HEK293 (cell line): ENCODE results near the gene IFI30.
A peak's percentile ranks its signal among the peaks of the same experiment; 100 is the strongest.

Experiments
- CTCF ChIP-seq: fragments of 450-650 bp; formaldehyde crosslinking; IDR thresholded peaks from 2 replicates; pipeline ENCODE4 v1.5.1; 2016; ENCODE audit warnings: missing biosample characterization, missing genetic modification characterization
- PATZ1 ChIP-seq: fragments of 450-650 bp; formaldehyde crosslinking; IDR thresholded peaks from 2 replicates; pipeline ENCODE4 v1.5.1; 2016; ENCODE audit warnings: missing biosample characterization, missing genetic modification characterization
- TCF7L2 ChIP-seq: IDR thresholded peaks from 2 replicates; pipeline ENCODE4 v1.6.1; 2011; ENCODE audit warnings: low read depth, mild to moderate bottlenecking, inconsistent platforms, low read length, moderate library complexity, borderline replicate concordance
- YY1 ChIP-seq: fragments of 450-650 bp; formaldehyde crosslinking; IDR thresholded peaks from 2 replicates; pipeline ENCODE4 v1.5.1; 2018; ENCODE audit warnings: missing biosample characterization, missing genetic modification characterization
- ZBTB10 ChIP-seq: fragments of 450-650 bp; formaldehyde crosslinking; IDR thresholded peaks from 2 replicates; pipeline ENCODE4 v1.5.1; 2016; ENCODE audit warnings: missing biosample characterization, missing genetic modification characterization
- ZNF239 ChIP-seq: fragments of 450-650 bp; formaldehyde crosslinking; IDR thresholded peaks from 2 replicates; pipeline ENCODE4 v1.5.1; 2016; ENCODE audit warnings: missing biosample characterization, missing genetic modification characterization
- ZNF335 ChIP-seq: fragments of 450-650 bp; formaldehyde crosslinking; conservative IDR thresholded peaks from 2 replicates; pipeline ENCODE4 v1.5.1; 2016; ENCODE audit warnings: missing biosample characterization, missing genetic modification characterization
- ZSCAN4 ChIP-seq: fragments of 450-650 bp; formaldehyde crosslinking; IDR thresholded peaks from 2 replicates; pipeline ENCODE4 v1.5.1; 2017; ENCODE audit warnings: missing biosample characterization, missing genetic modification characterization

- no peak for TF ChIP-seq YY1 (tag by site-specific recombination)
- TF ChIP-seq CTCF (tag by site-specific recombination) = peak; percentile 51; the same call in 1 of the 2 replicates
- no peak for TF ChIP-seq ZNF335 (tag by site-specific recombination)
- no peak for TF ChIP-seq ZSCAN4 (tag by site-specific recombination)
- TF ChIP-seq ZBTB10 (tag by site-specific recombination) = peak; percentile 53; the same call in 1 of the 2 replicates
- 0 out of 2 replicates have a peak, but pooled peaks have one; percentile 29 for TF ChIP-seq PATZ1 (tag by site-specific recombination)
- no peak for TF ChIP-seq ZNF239 (tag by site-specific recombination)
- no peak for TF ChIP-seq TCF7L2
These were observed 5.5 kb upstream of the IFI30 start for GRCh38 chr19:18167975-18168645.
